VCaP (cell line): ENCODE data around the gene SOX12.

ENCODE experiments used
- H3K27ac ChIP-seq: fragments of 450-650 bp; 2 replicates; pipeline ENCODE4 v1.5.1; 2017
- CTCF ChIP-seq: fragments of 450-650 bp; conservative IDR thresholded peaks from 2 replicates; pipeline ENCODE4 v1.5.1; 2017; ENCODE audit warnings: mild to moderate bottlenecking, moderate library complexity

SOX12 gene

DNA sequence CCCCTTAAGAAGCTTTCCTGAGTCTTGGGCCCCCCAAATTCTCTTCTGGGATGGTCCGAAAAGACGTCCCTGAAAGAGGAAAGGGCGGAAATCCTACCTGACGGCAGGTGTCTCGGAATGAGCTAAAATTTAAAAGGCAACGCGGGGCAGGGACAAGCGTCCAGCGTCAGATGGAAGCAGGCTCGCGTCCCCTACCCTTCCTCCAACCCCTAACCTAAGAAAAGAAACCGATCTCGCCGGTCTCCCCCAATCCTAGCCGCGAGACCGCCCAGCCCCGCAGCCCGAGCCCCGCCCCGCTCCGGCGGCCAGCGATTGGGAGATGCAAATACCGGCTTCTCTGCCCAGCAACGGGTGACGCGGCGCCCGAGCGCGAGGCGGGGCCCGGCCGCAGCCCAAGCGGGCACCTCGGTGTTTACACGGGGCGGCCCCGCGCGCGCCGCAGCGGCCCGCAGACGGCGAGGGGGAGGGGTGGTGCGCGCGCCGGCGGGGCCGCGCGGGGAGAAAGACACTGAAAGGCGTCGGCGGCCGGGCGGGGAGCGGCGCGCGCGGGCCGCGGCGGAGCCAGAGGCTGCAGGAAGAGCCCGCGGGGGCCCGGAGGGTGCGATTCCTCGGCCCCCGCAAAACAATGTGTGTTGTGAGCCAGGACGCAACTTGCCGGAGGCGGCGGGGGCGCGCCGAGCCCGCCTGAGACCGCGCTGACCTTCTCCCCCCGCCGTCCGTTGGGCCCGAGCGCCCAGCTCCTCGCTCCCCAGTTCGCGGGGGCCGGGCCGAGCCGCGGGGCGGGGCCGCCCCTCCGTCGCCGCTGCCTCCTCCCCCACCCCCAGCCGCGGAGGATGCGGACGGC is at the start of gene SOX12:
Gene SOX12, plus strand, starts transcription at position 508 of the 844 bp plus-strand sequence. CDS start 373 bp downstream, outside the sequence.
- no peak for TF ChIP-seq CTCF
- peak within 1 kb of the TSS; percentile 98 for H3K27ac ChIP-seq

DNA sequence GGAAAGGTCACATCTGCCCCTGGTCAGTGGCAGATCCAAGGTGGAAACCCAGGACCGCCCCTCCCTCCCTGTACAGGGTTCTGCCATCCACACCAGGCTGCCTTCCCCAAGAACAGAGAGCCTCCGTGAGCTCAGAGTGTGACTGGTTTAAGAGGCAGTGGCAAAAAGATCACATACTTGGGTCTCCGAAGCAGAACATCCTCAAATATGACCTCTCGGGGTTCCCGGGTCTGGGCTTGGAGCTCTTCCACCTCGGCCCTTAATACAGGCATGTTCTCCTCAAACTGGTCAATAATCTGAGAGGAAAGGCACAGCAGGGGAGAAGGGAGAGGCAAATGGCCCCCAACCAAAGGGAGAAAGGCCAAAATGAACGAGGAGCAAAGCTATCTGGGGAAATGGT is 49.6 kb upstream of the SOX12 start:
- TF ChIP-seq CTCF = no peak
- no peak overlapping the region for H3K27ac ChIP-seq

DNA sequence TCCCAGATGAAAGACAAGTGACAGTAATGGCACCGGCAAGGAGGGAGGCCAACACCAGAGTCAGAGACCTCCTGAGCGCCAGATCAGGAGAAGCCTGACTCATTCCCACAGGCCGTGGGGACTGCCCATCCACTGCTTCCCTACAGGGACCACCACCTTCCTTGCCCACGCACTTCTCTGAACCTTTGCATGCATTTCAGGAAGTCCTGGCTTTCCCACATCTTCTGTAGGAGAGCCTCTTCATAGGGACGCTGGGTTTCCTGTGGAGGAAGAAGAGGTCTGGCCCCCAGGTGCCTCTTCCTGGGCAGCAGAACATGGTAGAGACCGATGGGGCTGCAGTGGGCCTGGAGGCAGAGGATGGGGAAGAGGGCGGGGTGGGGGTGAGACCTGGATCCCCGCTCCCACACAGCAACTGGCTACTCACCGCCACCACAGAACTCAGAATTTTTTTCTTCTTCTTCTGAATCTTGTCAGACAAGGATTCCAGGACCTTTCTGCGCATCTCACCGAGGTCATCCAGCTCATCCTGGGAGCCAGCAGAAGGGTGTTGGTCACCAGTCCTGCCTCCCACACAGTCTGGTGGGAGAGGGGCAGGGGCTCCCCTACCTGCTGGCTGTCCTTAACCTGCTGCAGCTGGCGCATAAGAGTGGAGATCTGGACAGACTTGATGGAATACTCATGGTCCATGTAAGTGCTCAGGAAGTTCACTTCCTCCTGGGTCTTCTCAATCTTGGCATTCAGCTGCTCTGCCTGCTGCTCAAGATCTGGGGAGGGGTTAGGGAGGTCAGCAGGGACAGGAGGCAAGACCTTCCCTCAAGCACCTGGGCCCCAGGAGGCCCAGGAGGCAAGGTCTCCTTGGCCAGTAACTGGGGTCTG is 48.5 kb upstream of the SOX12 start:
- no peak for TF ChIP-seq CTCF
- H3K27ac ChIP-seq = no peak overlapping the region

- TF ChIP-seq CTCF = no peak
- H3K27ac ChIP-seq = no peak overlapping the region
These were observed 47.9 kb upstream of the SOX12 start for GRCh38 chr20:277496-277781.

DNA sequence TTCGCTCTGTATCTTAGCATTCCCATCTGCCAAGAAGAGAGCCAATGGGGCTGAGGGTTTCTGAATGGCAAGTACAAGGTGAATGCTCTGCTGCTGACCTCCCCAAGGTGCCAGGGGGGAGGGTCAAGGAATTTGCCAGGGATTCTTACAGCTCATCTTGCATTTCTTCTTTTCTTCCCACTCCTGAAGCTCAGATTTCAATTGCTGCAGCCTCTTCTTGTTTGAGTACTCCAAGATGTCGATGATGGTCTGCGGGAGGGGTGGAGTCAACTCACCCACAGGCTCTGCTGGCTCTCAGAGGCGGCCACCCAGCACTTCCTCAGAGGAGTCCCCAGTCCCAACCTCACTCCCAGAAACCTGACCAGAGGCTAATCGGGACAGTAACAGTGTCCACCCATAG is 47.2 kb upstream of the SOX12 start:
- H3K27ac ChIP-seq = no peak overlapping the region
- TF ChIP-seq CTCF = no peak

GRCh38 chr20:278607-279571 is 46.5 kb upstream of the SOX12 start:
- H3K27ac ChIP-seq = no peak overlapping the region
- no peak for TF ChIP-seq CTCF
